GM10266 (cell line): ENCODE measurements around the gene PSME1.

Experiments used
- DNase-seq: peaks from one replicate; pipeline ENCODE4 v3.0.0; 2012; ENCODE audit errors: extremely low spot score
- CTCF ChIP-seq: IDR thresholded peaks from 2 replicates; pipeline ENCODE4 v1.5.1; 2012; ENCODE audit warnings: mild to moderate bottlenecking, low read depth; ENCODE audit not compliant: control insufficient read depth, insufficient read depth; ENCODE audit errors: missing control alignments

PSME1 gene

GRCh38 chr14:24160499-24160849 is 24.5 kb downstream of the PSME1 start:
- TF ChIP-seq CTCF = no peak
- no peak for DNase-seq

- peak; percentile 94 for DNase-seq
- peak; percentile 97 for TF ChIP-seq CTCF
Observed at GRCh38 chr14:24160850-24161804, 25.1 kb downstream of the PSME1 start, which contains the start of gene IRF9. IRF9 (plus strand) TSS chr14:24161265; CDS start chr14:24162145, 880 bp downstream.

GRCh38 chr14:24162093-24162492 is 26.1 kb downstream of the PSME1 start:
- no peak for DNase-seq
- no peak for TF ChIP-seq CTCF

- no peak for DNase-seq
- no peak for TF ChIP-seq CTCF
Observed at GRCh38 chr14:24164518-24164991, 28.6 kb downstream of the PSME1 start.

GRCh38 chr14:24165785-24166184 is 29.8 kb downstream of the PSME1 start:
- TF ChIP-seq CTCF = no peak
- no peak for DNase-seq

GRCh38 chr14:24167469-24168114 is 31.6 kb downstream of the PSME1 start:
- DNase-seq = no peak
- TF ChIP-seq CTCF = no peak
